ENCODE data around the gene PSMA7. TPM values are rescaled to one million over a fixed set of nuclear protein-coding genes. Genes with fewer than 3 reads are reported as not detected.

PSMA7 gene
- total RNA-seq, 4 donors from 2014 or later, result 632 to 1,338 (median 1,003) TPM

DNA sequence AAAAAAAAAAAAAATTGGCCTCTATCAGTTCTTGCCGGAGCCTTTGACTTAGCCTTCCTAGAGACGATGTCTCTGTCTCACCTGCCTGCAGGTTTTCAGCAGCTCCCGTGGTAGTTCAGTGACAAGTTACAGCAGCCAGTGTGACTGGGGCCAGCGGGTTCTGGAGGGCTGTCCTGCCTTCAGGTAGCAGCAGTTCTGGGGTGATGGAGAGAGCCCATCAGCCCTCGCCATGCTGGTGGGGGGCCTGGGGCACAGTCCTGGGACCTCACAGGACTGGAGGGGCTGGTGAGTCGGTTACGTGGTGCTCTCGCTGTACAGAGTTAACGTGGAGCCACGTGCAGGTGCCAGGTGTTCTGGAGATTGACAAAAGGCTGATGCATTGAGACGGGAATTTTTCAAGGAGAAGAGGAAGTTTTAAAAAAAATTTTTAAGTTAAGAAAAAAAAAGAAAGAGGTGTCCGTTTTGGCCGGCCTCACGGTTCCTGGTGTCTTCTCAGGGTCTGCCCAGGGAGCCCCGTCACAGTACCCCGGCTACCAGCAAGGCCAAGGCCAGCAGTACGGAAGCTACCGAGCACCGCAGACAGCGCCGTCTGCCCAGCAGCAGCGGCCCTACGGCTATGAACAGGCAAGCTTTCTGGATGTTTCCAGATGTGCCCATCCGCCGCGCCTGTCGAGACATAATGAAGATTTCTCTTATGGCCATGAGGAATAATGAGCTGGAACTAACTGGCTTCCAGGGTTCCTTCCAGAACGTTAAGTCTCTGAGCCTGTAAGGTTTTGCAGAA, 31.0 kb upstream of the PSMA7 start:
- in situ Hi-C loops (cut with MboI; ENCODE audit: low sequenced_read_pairs in 4 of 4), result no loop called here
- no peak for TF ChIP-seq POLR2A (IDR thresholded peaks at IDR 0.05)
- TF ChIP-seq, protein P1, sequence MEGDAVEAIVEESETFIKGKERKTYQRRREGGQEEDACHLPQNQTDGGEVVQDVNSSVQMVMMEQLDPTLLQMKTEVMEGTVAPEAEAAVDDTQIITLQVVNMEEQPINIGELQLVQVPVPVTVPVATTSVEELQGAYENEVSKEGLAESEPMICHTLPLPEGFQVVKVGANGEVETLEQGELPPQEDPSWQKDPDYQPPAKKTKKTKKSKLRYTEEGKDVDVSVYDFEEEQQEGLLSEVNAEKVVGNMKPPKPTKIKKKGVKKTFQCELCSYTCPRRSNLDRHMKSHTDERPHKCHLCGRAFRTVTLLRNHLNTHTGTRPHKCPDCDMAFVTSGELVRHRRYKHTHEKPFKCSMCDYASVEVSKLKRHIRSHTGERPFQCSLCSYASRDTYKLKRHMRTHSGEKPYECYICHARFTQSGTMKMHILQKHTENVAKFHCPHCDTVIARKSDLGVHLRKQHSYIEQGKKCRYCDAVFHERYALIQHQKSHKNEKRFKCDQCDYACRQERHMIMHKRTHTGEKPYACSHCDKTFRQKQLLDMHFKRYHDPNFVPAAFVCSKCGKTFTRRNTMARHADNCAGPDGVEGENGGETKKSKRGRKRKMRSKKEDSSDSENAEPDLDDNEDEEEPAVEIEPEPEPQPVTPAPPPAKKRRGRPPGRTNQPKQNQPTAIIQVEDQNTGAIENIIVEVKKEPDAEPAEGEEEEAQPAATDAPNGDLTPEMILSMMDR (IDR thresholded peaks at IDR 0.05 in 4 of 5, conservative IDR thresholded peaks at IDR 0.05 in 1 of 5), result no peak
- H3K27me3 ChIP-seq, result no peaks in the 10 kb centered on the region
- intact Hi-C loops (cut with DNase I; ENCODE audit: low total_unique reads), result no loop called here
- ATAC-seq (no peak), DNase-seq (no peak)
- H3K27ac ChIP-seq, result no peak overlapping the region
- H3K4me3 ChIP-seq, result no peak overlapping the region
- no peaks in the 10 kb centered on the region for H3K9me3 ChIP-seq
- peaks cover 0 to 44% of the 10 kb centered on the region in 2 donors for H3K36me3 ChIP-seq
- no peaks in the 10 kb centered on the region for H3K4me1 ChIP-seq

- peaks cover 0 to 39% of the 10 kb centered on the region in 2 donors for H3K36me3 ChIP-seq
- no peak for DNase-seq
Measured at GRCh38 chr20:62172666-62173065, 29.5 kb upstream of the PSMA7 start.

DNA sequence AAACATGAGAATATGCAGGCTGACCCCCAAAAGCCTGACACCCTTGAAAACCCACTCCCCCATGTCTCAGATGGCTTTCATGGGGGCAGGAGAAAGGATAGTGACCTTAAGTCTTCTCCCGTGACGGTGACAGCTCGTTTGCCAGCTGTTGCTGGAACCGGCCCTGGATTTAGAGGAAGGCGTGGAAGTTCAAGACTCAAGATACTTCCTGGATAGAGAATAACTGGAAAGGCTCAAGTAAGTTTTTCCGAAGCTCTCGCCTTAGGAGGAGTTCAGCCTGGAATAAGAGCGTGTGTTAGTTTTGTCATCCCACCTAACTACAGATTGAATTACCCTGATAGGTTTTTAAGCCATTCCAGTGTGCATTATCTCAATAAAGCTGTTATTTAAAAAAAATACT, 28.1 kb upstream of the PSMA7 start:
- DNase-seq, result no peak

More at GRCh38 chr20:62172666-62173065, 29.5 kb upstream of the PSMA7 start:
- intact Hi-C loops (cut with DNase I; ENCODE audit: low total_unique reads), result no loop called here
- H3K27ac ChIP-seq, result no peak overlapping the region
- no peak overlapping the region for H3K4me3 ChIP-seq
- no peaks in the 10 kb centered on the region for H3K4me1 ChIP-seq
- H3K27me3 ChIP-seq, result no peaks in the 10 kb centered on the region
- no peak for ATAC-seq
- in situ Hi-C loops (cut with MboI; ENCODE audit: low sequenced_read_pairs in 4 of 4), result no loop called here
- H3K9me3 ChIP-seq, result no peaks in the 10 kb centered on the region
- TF ChIP-seq POLR2A (IDR thresholded peaks at IDR 0.05), result no peak
- TF ChIP-seq, protein P1 (IDR thresholded peaks at IDR 0.05 in 4 of 5, conservative IDR thresholded peaks at IDR 0.05 in 1 of 5), result no peak

GRCh38 chr20:62170536-62170935, 27.3 kb upstream of the PSMA7 start:
- no peaks in the 10 kb centered on the region for H3K27me3 ChIP-seq
- in situ Hi-C loops (cut with MboI; ENCODE audit: low sequenced_read_pairs in 4 of 4), result no loop called here
- H3K4me1 ChIP-seq, result peaks cover 5 to 9% of the 10 kb centered on the region in 2 donors
- H3K4me3 ChIP-seq, result no peak overlapping the region
- no peaks in the 10 kb centered on the region for H3K9me3 ChIP-seq
- ATAC-seq (no peak), DNase-seq (no peak)
- H3K36me3 ChIP-seq, result peaks cover 0 to 42% of the 10 kb centered on the region in 2 donors
- H3K27ac ChIP-seq, result no peak overlapping the region
- TF ChIP-seq, protein P1 (IDR thresholded peaks at IDR 0.05 in 4 of 5, conservative IDR thresholded peaks at IDR 0.05 in 1 of 5), result no peak
- TF ChIP-seq POLR2A (IDR thresholded peaks at IDR 0.05), result no peak
- intact Hi-C loops (cut with DNase I; ENCODE audit: low total_unique reads), result no loop called here

More for the DNA sequence above, 28.1 kb upstream of the PSMA7 start:
- Histone ChIP-seq H3K27ac (no peak overlapping the region), H3K36me3 (peaks cover 0 to 38% of the 10 kb centered on the region in 2 donors), H3K9me3 (no peaks in the 10 kb centered on the region), H3K27me3 (no peaks in the 10 kb centered on the region), H3K4me1 (peaks cover 5 to 9% of the 10 kb centered on the region in 2 donors), H3K4me3 (no peak overlapping the region)
- in situ Hi-C loops (cut with MboI; ENCODE audit: low sequenced_read_pairs in 4 of 4) (no loop called here), intact Hi-C loops (cut with DNase I; ENCODE audit: low total_unique reads) (no loop called here)
- no peak for ATAC-seq
- TF ChIP-seq, protein P1 (IDR thresholded peaks at IDR 0.05 in 4 of 5, conservative IDR thresholded peaks at IDR 0.05 in 1 of 5), result no peak
- no peak for TF ChIP-seq POLR2A (IDR thresholded peaks at IDR 0.05)

Measured in gastrocnemius medialis (tissue), 4 donors.